Astrocyte (in vitro differentiated cells and primary cell): ENCODE results near the gene LRRC17. TPM values are rescaled to one million over a fixed set of nuclear protein-coding genes. Genes with fewer than 3 reads are reported as not detected.

Source experiments
- DNase-seq: peaks from one replicate; pipeline ENCODE4 v3.0.0-alpha.2; 2010; ENCODE audit warnings: low read depth
- FAIRE-seq: peaks from 2 replicates; lab custom pipeline; 2011; peaks lifted over from hg19 to GRCh38; lab: Jason Lieb, UNC
- H2AFZ ChIP-seq: 2 replicates; pipeline ENCODE4 v1.6.0; 2012; ENCODE audit warnings: low read depth, low read length, inconsistent platforms
- H3K27ac ChIP-seq: 2 replicates; pipeline ENCODE4 v1.5.1; 2011; ENCODE audit warnings: low read depth, low read length, inconsistent platforms
- H3K27me3 ChIP-seq: 2 replicates; pipeline ENCODE4 v1.6.0; 2011; ENCODE audit warnings: low read length, inconsistent platforms; ENCODE audit not compliant: insufficient read depth
- H3K36me3 ChIP-seq: 2 replicates; pipeline ENCODE4 v1.5.1; 2011; ENCODE audit warnings: low read length, inconsistent platforms; ENCODE audit not compliant: insufficient read depth
- H3K4me1 ChIP-seq: 2 replicates; pipeline ENCODE4 v1.5.1; 2011; ENCODE audit warnings: low read length, inconsistent platforms; ENCODE audit not compliant: insufficient read depth
- H3K4me2 ChIP-seq: 2 replicates; pipeline ENCODE4 v1.6.0; 2012; ENCODE audit warnings: low read length, inconsistent platforms
- H3K4me3 ChIP-seq: 2 replicates; pipeline ENCODE4 v1.5.1; 2011; ENCODE audit warnings: low read depth, mild to moderate bottlenecking, low read length, inconsistent platforms; ENCODE audit not compliant: insufficient read depth
- H3K79me2 ChIP-seq: 2 replicates; pipeline ENCODE4 v1.6.0; 2012; ENCODE audit warnings: mild to moderate bottlenecking, low read length, inconsistent platforms; ENCODE audit not compliant: insufficient read depth
- H3K9ac ChIP-seq: 2 replicates; pipeline ENCODE4 v1.6.0; 2012; ENCODE audit warnings: mild to moderate bottlenecking, low read length, inconsistent platforms
- H3K9me3 ChIP-seq: 2 replicates; pipeline ENCODE4 v1.5.1; 2012; ENCODE audit warnings: low read depth, mild to moderate bottlenecking, low read length, inconsistent platforms; ENCODE audit not compliant: insufficient read depth
- H4K20me1 ChIP-seq: 2 replicates; pipeline ENCODE4 v1.6.0; 2012; ENCODE audit warnings: low read length, inconsistent platforms; ENCODE audit not compliant: insufficient read depth
- H3K27ac Mint-ChIP-seq: one replicate; pipeline ENCODE4 v1.8.0; 2021; ENCODE audit warnings: mild to moderate bottlenecking, mixed read lengths; ENCODE audit not compliant: unreplicated experiment
- H3K27me3 Mint-ChIP-seq: one replicate; pipeline ENCODE4 v1.8.0; 2021; ENCODE audit warnings: low read depth, mixed read lengths; ENCODE audit not compliant: unreplicated experiment
- H3K36me3 Mint-ChIP-seq: one replicate; pipeline ENCODE4 v1.8.0; 2021; ENCODE audit warnings: low read depth, mixed read lengths; ENCODE audit not compliant: unreplicated experiment
- H3K4me1 Mint-ChIP-seq: one replicate; pipeline ENCODE4 v1.8.0; 2021; ENCODE audit warnings: low read depth, mixed read lengths; ENCODE audit not compliant: unreplicated experiment
- H3K4me3 Mint-ChIP-seq: one replicate; pipeline ENCODE4 v1.8.0; 2021; ENCODE audit warnings: mild to moderate bottlenecking, moderate library complexity, mixed read lengths; ENCODE audit not compliant: unreplicated experiment
- H3K9me3 Mint-ChIP-seq: one replicate; pipeline ENCODE4 v1.8.0; 2021; ENCODE audit warnings: mild to moderate bottlenecking, mixed read lengths; ENCODE audit not compliant: unreplicated experiment
- CTCF ChIP-seq: IDR thresholded peaks from 2 replicates; pipeline ENCODE4 v1.5.1; 2011; ENCODE audit warnings: low read depth, mild to moderate bottlenecking, inconsistent platforms, low read length, moderate library complexity; ENCODE audit not compliant: insufficient read depth
- EZH2 ChIP-seq: IDR thresholded peaks from 2 replicates; pipeline ENCODE4 v1.6.1; 2012; ENCODE audit warnings: mild to moderate bottlenecking, low read length, inconsistent platforms; ENCODE audit not compliant: insufficient read depth
- total RNA-seq: library from RNA; stranded (reverse); gene quantifications from 2 replicates; pipeline ENCODE4 v1.2.1, GENCODE V29; 2021

Gene LRRC17
- total RNA-seq, 1 donor from 2014 or later, result 63.4 TPM

DNA sequence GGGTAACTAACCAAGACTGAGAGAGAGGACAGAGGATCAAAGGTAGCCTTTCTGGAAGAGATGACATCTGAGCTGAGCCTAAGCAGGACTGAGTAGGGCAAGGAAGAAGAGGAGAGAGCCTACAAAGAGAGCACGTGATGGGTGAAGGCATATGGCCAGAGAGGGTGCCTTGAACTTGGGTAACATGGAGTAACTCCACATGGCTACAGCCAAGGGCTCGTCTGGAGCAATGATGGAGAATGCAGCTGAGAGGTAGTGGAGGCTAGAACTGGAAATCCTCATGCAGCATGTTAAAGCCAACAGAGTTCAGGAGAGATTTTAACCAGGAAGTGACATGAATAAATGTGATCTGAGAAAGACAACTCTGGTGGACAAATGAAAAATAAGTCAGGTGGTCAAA is 77.8 kb downstream of the LRRC17 start:
- Histone ChIP-seq H3K4me3 (no peak overlapping the region), H3K27ac (peak overlapping the region; percentile 97), H3K4me1 (peaks cover 36% of the 10 kb centered on the region), H4K20me1 (no peaks in the 10 kb centered on the region), H3K4me2 (peak overlapping the region; percentile 69), H3K36me3 (no peaks in the 10 kb centered on the region), H3K27me3 (no peaks in the 10 kb centered on the region), H3K9me3 (no peaks in the 10 kb centered on the region), H3K9ac (peak overlapping the region; percentile 51), H2AFZ (no peak overlapping the region), H3K79me2 (no peaks in the 10 kb centered on the region)
- H3K27ac Mint-ChIP-seq, result no peak overlapping the region
- DNase-seq, result no peak
- no peak for TF ChIP-seq CTCF
- no peak for FAIRE-seq
- no peaks in the 10 kb centered on the region for H3K27me3 Mint-ChIP-seq
- H3K9me3 Mint-ChIP-seq, result peaks cover 7% of the 10 kb centered on the region
- peaks cover 16% of the 10 kb centered on the region for H3K4me1 Mint-ChIP-seq
- no peaks in the 10 kb centered on the region for H3K36me3 Mint-ChIP-seq
- H3K4me3 Mint-ChIP-seq, result no peak overlapping the region

GRCh38 chr7:102991077-102991539 is 78.3 kb downstream of the LRRC17 start:
- H3K36me3 Mint-ChIP-seq, result no peaks in the 10 kb centered on the region
- no peak for DNase-seq
- FAIRE-seq, result no peak
- Histone ChIP-seq H3K4me3 (no peak overlapping the region), H3K36me3 (no peaks in the 10 kb centered on the region), H3K27ac (peak overlapping the region; percentile 97), H3K27me3 (no peaks in the 10 kb centered on the region), H4K20me1 (no peaks in the 10 kb centered on the region), H2AFZ (no peak overlapping the region), H3K4me1 (peaks cover 36% of the 10 kb centered on the region), H3K79me2 (no peaks in the 10 kb centered on the region), H3K4me2 (peak overlapping the region; percentile 69), H3K9ac (peak overlapping the region; percentile 51), H3K9me3 (no peaks in the 10 kb centered on the region)
- peaks cover 7% of the 10 kb centered on the region for H3K9me3 Mint-ChIP-seq
- no peaks in the 10 kb centered on the region for H3K27me3 Mint-ChIP-seq
- peaks cover 16% of the 10 kb centered on the region for H3K4me1 Mint-ChIP-seq
- H3K27ac Mint-ChIP-seq, result no peak overlapping the region
- H3K4me3 Mint-ChIP-seq, result no peak overlapping the region
- no peak for TF ChIP-seq CTCF
- TF ChIP-seq EZH2, result no peak

- peak overlapping the region; percentile 76 for H3K9ac ChIP-seq
- no peak for TF ChIP-seq CTCF
- no peak for TF ChIP-seq EZH2
- no peak overlapping the region for H3K4me3 ChIP-seq
- peaks cover 36% of the 10 kb centered on the region for H3K4me1 ChIP-seq
- H3K4me2 ChIP-seq, result peak overlapping the region; percentile 69
- H3K4me3 Mint-ChIP-seq, result peak overlapping the region; percentile 22
- no peaks in the 10 kb centered on the region for H3K9me3 ChIP-seq
- no peaks in the 10 kb centered on the region for H3K27me3 ChIP-seq
- H3K27ac Mint-ChIP-seq, result no peak overlapping the region
- no peaks in the 10 kb centered on the region for H3K36me3 ChIP-seq
- H3K79me2 ChIP-seq, result no peaks in the 10 kb centered on the region
- no peaks in the 10 kb centered on the region for H4K20me1 ChIP-seq
- no peaks in the 10 kb centered on the region for H3K27me3 Mint-ChIP-seq
- DNase-seq, result peak; percentile 99
- H3K36me3 Mint-ChIP-seq, result no peaks in the 10 kb centered on the region
- H3K9me3 Mint-ChIP-seq, result peaks cover 7% of the 10 kb centered on the region
- peaks cover 16% of the 10 kb centered on the region for H3K4me1 Mint-ChIP-seq
- H3K27ac ChIP-seq, result peak overlapping the region; percentile 97
- FAIRE-seq, result peak; percentile 93
- H2AFZ ChIP-seq, result no peak overlapping the region
Observed at GRCh38 chr7:102991540-102992214, 78.9 kb downstream of the LRRC17 start.
